Activated CD4-positive, alpha-beta memory T cell treated with anti-CD3 and anti-CD28 coated beads, Interleukin-2, amount 10 ng/mL, durations not matched to agents 7 days and 5 days (primary cell): ENCODE results near the gene PAK6. TPM values are rescaled to one million over a fixed set of nuclear protein-coding genes. Genes with fewer than 3 reads are reported as not detected.

Source experiments
- CTCF ChIA-PET: fragments of 350-600 bp; sonication (Branson Sonifier 250); formaldehyde crosslinking; loops from one replicate; lab custom pipeline; 2021; ENCODE audit warnings: antibody characterized with exemption, inconsistent platforms; lab: Charles Lee
- POLR2A ChIA-PET: fragments of 350-600 bp; sonication (Branson Sonifier 250); formaldehyde crosslinking; loops from one replicate; lab custom pipeline; 2021; ENCODE audit warnings: antibody characterized with exemption; lab: Charles Lee
- DNase-seq: peaks from one replicate; pipeline ENCODE4 v3.0.0-alpha.2; 2020
- H3K27ac Mint-ChIP-seq: one replicate; pipeline ENCODE4 v1.8.0; 2021; ENCODE audit warnings: mild to moderate bottlenecking, mixed read lengths
- H3K27me3 Mint-ChIP-seq: one replicate; pipeline ENCODE4 v1.8.0; 2021; ENCODE audit warnings: mixed read lengths
- H3K36me3 Mint-ChIP-seq: one replicate; pipeline ENCODE4 v1.8.0; 2021; ENCODE audit warnings: low read depth, mixed read lengths
- H3K4me1 Mint-ChIP-seq: one replicate; pipeline ENCODE4 v1.8.0; 2021; ENCODE audit warnings: mixed read lengths
- H3K4me3 Mint-ChIP-seq: one replicate; pipeline ENCODE4 v1.8.0; 2021; ENCODE audit warnings: mild to moderate bottlenecking, mixed read lengths
- H3K9me3 Mint-ChIP-seq: one replicate; pipeline ENCODE4 v1.8.0; 2021; ENCODE audit warnings: mixed read lengths
- total RNA-seq, 2 experiments: library from RNA; stranded (reverse); gene quantifications; one replicate each; pipeline ENCODE4 v1.2.3, GENCODE V29; 2021

PAK6 gene
- total RNA-seq, 2 experiments from 2014 or later: 0.20 to 0.65 TPM

DNA sequence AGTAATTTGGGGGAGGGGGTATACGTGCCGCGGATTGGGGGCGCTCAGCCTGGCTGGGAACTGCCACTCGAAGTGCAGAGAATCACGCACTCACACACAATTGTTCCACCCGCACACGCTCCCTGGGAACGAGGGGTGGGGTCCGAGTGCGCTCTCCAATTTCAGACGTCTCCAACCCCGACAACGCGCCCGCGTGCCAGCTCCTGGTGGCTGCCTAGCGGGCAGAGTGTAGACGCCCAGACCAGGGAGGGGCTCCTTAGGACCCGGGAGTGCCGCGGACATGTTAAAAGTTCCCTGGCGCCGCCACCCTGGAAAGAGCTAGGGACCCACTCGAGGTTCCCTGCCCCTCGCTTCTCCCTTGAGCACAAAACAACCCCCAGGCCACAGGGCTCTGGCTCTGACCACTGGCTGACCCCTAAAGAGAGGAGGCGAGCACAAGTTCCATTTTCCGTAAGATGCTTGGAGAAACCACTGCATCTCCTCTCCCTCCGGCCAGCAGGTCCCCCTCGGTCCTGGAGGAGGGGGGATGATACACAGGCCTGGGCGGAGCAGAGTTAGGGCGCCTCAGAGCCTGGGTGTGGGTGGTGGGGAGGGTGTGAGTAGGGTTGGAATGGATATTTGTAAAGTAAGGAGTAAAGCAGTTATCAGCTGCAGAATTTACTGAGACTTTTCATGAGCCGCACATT is 44.9 kb downstream of the PAK6 start:
- ChIA-PET POLR2A (interaction anchor here (0.6 to 1.5 kb wide), 5 partner anchors 8 to 185 kb away, joined by 3 to 6 read pairs (median 3); partner anchors contain the start of gene PLCB2), CTCF (interaction anchor here (0.7 to 2.2 kb wide), 5 partner anchors 10 to 54 kb away, joined by 4 to 10 read pairs (median 5); partner anchors contain the start of genes INAFM2 and PLCB2)
- no peaks in the 10 kb centered on the region for H3K4me1 Mint-ChIP-seq
- H3K9me3 Mint-ChIP-seq: no peaks in the 10 kb centered on the region
- no peak overlapping the region for H3K4me3 Mint-ChIP-seq
- DNase-seq: no peak
- H3K36me3 Mint-ChIP-seq: peaks cover 4% of the 10 kb centered on the region
- H3K27ac Mint-ChIP-seq: no peak overlapping the region
- H3K27me3 Mint-ChIP-seq: peaks cover 32% of the 10 kb centered on the region

DNA sequence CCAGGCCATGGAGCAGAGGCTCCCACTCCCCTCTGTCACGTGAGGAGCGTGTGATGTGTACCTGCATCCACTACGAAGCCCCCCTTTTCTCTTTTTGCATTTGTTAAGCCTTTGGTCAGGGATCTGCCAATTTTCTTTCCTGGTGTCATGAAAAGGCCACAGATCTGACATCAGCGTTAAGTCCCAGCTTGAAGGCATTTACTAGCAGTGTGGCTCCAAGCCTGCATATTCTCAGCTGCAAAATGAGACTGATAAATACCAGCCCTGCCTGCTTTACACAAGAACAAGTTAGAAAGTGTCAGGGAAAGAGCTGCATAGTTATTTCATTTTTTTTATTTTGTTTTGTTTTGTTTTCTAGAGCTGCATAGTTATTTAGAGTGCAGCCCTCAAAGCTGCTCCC is 46.3 kb downstream of the PAK6 start:
- CTCF ChIA-PET: interaction anchor here (0.7 to 7.0 kb wide), 4 partner anchors 10 to 59 kb away, joined by 3 to 52 read pairs (median 4); partner anchors contain the start of gene PLCB2
- H3K4me3 Mint-ChIP-seq: no peak overlapping the region
- no peak overlapping the region for H3K27ac Mint-ChIP-seq

DNA sequence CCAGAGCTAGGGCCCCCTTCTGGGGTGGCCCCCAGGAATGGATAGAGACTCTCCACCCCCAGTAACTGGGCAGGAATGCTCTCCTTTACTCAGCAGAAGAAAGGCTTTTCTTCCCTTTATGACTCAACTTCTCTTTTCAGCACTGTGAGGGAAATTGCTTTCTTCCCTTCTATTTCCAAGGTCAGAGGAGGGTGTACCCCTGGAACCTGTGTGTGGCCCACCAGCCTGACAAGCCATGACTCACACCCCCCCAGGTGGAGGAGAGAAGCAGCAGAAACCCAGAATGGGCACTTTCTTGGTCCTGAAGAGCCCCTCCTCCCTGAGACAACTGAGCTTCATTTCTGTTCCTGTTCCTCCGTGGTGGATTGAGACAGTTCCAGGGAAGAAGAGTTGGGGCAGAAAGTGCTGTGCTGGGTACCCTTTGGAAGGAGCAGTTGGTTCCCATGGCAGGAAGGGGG is 46.7 kb downstream of the PAK6 start:
- Mint-ChIP-seq H3K27ac (no peak overlapping the region), H3K36me3 (peaks cover 15% of the 10 kb centered on the region), H3K9me3 (no peaks in the 10 kb centered on the region), H3K27me3 (peaks cover 20% of the 10 kb centered on the region), H3K4me1 (no peaks in the 10 kb centered on the region), H3K4me3 (no peak overlapping the region)
- DNase-seq: no peak
- CTCF ChIA-PET: interaction anchor here (0.7 to 7.0 kb wide), 4 partner anchors 11 to 59 kb away, joined by 3 to 52 read pairs (median 4); partner anchors contain the start of gene PLCB2
- POLR2A ChIA-PET: interaction anchor here (1.3 to 2.5 kb wide), 5 partner anchors 22 to 52 kb away, joined by 3 to 6 read pairs (median 4); partner anchors contain the start of gene PLCB2

More for the DNA sequence above, 46.3 kb downstream of the PAK6 start:
- DNase-seq: no peak
- Mint-ChIP-seq H3K9me3 (no peaks in the 10 kb centered on the region), H3K27me3 (peaks cover 24% of the 10 kb centered on the region), H3K36me3 (peaks cover 12% of the 10 kb centered on the region), H3K4me1 (no peaks in the 10 kb centered on the region)
- POLR2A ChIA-PET: interaction anchor here (1.3 to 1.4 kb wide), 4 partner anchors 23 to 53 kb away, joined by 3 to 6 read pairs (median 4); partner anchors contain the start of gene PLCB2

DNA sequence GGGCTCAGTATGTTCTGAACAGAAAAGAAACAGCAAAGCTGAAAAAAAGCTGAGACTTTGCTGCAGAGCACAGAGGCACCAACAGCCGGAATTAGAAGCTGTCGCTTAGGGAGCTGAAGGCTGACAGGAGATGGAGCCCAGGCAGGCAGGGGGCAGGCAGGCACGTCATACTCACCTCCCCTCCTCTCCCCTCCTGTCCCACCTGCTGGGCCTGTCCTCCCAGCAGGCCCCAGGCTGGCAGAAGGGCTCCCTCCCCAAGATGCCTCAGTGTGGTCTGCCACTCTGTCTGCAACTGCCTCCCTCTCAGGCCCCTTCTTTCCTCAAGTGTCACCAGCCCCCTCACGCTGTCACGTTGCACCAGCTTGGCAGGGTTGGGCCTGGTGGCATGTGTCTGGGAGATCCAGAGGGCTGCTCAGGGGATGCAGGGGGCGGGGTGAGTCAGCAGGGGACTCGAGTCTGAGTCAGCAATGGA is 47.2 kb downstream of the PAK6 start:
- H3K9me3 Mint-ChIP-seq: no peaks in the 10 kb centered on the region
- POLR2A ChIA-PET: interaction anchor here (1.3 to 2.5 kb wide), 3 partner anchors 21 to 52 kb away, joined by 3 to 5 read pairs (median 4); partner anchors contain the start of gene PLCB2
- peaks cover 14% of the 10 kb centered on the region for H3K27me3 Mint-ChIP-seq
- H3K4me3 Mint-ChIP-seq: no peak overlapping the region
- CTCF ChIA-PET: interaction anchor here (1.2 to 7.0 kb wide), 3 partner anchors 11 to 52 kb away, joined by 4 to 52 read pairs (median 5); partner anchors contain the start of gene PLCB2
- no peak for DNase-seq
- H3K36me3 Mint-ChIP-seq: peaks cover 15% of the 10 kb centered on the region
- H3K4me1 Mint-ChIP-seq: no peaks in the 10 kb centered on the region
- H3K27ac Mint-ChIP-seq: no peak overlapping the region

DNA sequence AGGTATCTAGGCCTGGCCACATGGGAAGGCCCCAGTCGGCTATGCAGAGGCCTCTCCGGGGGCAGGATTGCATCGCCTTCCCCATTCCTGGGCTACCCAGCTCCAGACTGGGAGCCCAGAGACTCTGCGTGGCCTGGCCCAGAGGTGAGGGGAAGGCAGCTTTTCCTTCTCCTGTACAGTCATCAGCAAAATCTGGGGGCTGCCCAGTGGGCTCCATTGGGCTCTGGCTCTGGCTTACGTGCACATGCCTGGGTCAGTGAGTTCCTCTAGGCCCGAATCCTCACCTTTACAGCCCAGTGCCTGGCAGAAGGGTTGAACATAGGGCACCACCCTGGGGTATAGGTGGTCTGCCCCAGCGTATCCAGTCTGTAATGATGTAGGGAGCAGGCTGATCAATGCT is 47.9 kb downstream of the PAK6 start:
- ChIA-PET CTCF (interaction anchor here (1.1 to 7.0 kb wide), 2 partner anchors 8 to 22 kb away, joined by 4 to 52 read pairs; partner anchors contain the start of gene PLCB2), POLR2A (interaction anchor here (2.5 kb wide), 1 partner anchor 21 kb away, joined by 5 read pairs; the partner anchor contains the start of gene PLCB2)
- DNase-seq: no peak
- no peak overlapping the region for H3K4me3 Mint-ChIP-seq
- H3K27ac Mint-ChIP-seq: no peak overlapping the region
- peaks cover 11% of the 10 kb centered on the region for H3K27me3 Mint-ChIP-seq
- no peaks in the 10 kb centered on the region for H3K4me1 Mint-ChIP-seq
- H3K36me3 Mint-ChIP-seq: peaks cover 15% of the 10 kb centered on the region
- no peaks in the 10 kb centered on the region for H3K9me3 Mint-ChIP-seq

DNA sequence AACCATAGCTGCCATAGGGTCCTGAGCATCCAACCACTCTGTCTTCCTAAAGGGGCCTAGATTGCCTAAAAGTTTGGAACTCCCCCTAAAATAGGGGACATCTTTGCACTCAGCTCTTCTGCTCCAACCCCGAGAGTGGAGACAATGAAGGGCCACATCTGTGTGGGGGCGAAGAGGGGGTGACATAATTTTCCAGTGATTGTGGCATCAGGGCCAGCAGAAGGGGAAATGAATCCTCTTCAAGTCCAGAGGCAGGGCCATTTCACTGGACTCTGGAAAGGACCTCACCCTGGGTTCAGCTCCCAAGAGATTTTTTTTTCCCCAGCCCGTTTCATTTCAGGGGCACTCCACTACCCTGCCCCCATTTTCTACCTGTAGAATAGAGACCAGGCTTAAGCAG is 48.6 kb downstream of the PAK6 start:
- Mint-ChIP-seq H3K9me3 (no peaks in the 10 kb centered on the region), H3K4me3 (no peak overlapping the region), H3K27ac (no peak overlapping the region), H3K36me3 (peaks cover 15% of the 10 kb centered on the region), H3K27me3 (peaks cover 11% of the 10 kb centered on the region), H3K4me1 (no peaks in the 10 kb centered on the region)
- POLR2A ChIA-PET: interaction anchor here (1.0 to 2.5 kb wide), 2 partner anchors 13 to 20 kb away, joined by 3 to 5 read pairs; partner anchors contain the start of gene PLCB2
- no peak for DNase-seq
- CTCF ChIA-PET: interaction anchor here (1.1 to 7.0 kb wide), 2 partner anchors 8 to 21 kb away, joined by 4 to 52 read pairs; partner anchors contain the start of gene PLCB2

DNA sequence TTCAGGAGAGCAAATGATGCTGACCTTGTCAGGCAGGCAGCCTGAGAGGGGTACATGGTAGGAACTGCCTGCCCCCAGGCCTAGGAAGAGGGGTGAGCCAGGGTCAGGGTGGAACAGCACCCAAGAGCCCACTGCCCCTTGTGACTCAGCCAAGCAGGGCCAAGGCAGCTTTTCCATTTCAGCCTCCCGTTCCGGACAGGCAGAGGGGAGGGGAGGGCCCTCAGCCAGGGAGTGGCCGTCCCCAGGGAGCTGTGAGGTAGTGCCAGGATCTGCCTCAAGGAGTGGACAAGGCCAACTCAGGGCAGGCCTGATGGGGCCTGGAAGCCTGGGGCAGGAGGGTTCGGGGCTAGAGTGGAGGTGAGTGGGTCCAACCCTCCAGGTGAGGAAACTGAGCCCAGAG is 49.1 kb downstream of the PAK6 start:
- Mint-ChIP-seq H3K27me3 (peaks cover 11% of the 10 kb centered on the region), H3K9me3 (no peaks in the 10 kb centered on the region), H3K4me3 (no peak overlapping the region), H3K27ac (no peak overlapping the region), H3K36me3 (peaks cover 15% of the 10 kb centered on the region), H3K4me1 (no peaks in the 10 kb centered on the region)
- no peak for DNase-seq
- CTCF ChIA-PET: interaction anchor here (0.6 to 7.0 kb wide), 4 partner anchors 9 to 67 kb away, joined by 3 to 52 read pairs (median 5); partner anchors contain the start of gene PLCB2
- POLR2A ChIA-PET: interaction anchor here (1.0 to 2.5 kb wide), 2 partner anchors 13 to 19 kb away, joined by 3 to 5 read pairs; partner anchors contain the start of gene PLCB2

DNA sequence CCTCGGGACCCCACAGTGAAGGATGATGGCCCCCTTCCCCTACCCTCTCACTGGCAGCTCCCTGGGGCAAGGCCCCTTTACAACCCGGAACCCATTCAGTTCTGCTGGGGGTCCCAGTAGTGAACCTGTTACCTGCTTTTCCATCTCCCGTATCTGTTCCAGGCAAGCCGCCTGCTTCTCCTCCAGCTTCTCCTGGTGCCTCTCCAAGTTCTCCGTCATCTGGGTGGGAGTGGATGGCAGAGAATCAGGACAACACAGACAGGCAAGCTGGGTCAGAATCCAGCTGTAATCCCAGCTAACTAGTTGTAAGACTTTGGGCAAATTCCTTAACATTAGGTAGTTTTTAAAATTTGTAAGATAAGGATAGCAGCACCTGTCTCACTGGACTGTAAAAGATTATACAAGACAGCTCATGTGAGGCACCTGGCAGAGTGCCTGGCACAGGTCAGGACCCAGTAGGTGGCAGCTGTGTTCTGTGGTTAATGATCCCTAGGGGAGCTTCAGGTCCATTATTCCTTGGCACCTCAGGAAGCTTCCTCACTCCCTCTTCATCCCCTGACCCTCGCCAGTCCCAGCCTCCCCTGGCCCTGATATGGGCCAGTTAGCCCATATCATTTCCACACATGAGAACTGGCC is 50.4 kb downstream of the PAK6 start:
- no peak for DNase-seq
- ChIA-PET CTCF (interaction anchor here (1.8 to 7.0 kb wide), 3 partner anchors 10 to 49 kb away, joined by 6 to 52 read pairs (median 13); partner anchors contain the start of gene PLCB2), POLR2A (interaction anchor here (1.0 to 4.1 kb wide), 3 partner anchors 10 to 20 kb away, joined by 3 to 28 read pairs (median 3); partner anchors contain the start of gene PLCB2)
- peaks cover 2% of the 10 kb centered on the region for H3K27me3 Mint-ChIP-seq
- H3K4me1 Mint-ChIP-seq: no peaks in the 10 kb centered on the region
- no peaks in the 10 kb centered on the region for H3K9me3 Mint-ChIP-seq
- H3K36me3 Mint-ChIP-seq: peaks cover 17% of the 10 kb centered on the region
- no peak overlapping the region for H3K27ac Mint-ChIP-seq
- no peak overlapping the region for H3K4me3 Mint-ChIP-seq

DNA sequence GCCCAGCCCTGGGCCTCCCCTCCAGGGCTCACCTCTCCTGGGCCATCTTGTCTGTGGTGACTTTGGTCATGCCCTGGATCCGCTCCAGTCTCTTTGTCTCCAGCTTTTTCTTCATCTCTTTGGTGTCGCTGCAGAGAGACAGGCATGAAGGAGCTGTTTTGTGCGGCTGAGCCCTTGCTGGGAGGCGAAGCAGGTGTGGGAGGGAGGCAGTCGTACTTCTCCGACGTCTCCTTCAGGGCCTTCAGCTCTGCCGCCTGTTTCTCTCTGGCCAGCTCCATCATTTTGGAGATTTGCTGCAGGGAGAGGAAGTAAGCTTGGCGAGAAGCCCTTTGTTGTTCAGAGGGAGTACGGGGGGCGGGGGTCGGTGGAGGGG is 51.7 kb downstream of the PAK6 start:
- ChIA-PET CTCF (interaction anchor here (2.5 to 7.0 kb wide), 2 partner anchors 11 to 18 kb away, joined by 13 to 52 read pairs; partner anchors contain the start of gene PLCB2), POLR2A (interaction anchor here (1.5 to 4.1 kb wide), 2 partner anchors 17 to 19 kb away, joined by 3 to 28 read pairs; partner anchors contain the start of gene PLCB2)
- H3K9me3 Mint-ChIP-seq: no peaks in the 10 kb centered on the region

DNA sequence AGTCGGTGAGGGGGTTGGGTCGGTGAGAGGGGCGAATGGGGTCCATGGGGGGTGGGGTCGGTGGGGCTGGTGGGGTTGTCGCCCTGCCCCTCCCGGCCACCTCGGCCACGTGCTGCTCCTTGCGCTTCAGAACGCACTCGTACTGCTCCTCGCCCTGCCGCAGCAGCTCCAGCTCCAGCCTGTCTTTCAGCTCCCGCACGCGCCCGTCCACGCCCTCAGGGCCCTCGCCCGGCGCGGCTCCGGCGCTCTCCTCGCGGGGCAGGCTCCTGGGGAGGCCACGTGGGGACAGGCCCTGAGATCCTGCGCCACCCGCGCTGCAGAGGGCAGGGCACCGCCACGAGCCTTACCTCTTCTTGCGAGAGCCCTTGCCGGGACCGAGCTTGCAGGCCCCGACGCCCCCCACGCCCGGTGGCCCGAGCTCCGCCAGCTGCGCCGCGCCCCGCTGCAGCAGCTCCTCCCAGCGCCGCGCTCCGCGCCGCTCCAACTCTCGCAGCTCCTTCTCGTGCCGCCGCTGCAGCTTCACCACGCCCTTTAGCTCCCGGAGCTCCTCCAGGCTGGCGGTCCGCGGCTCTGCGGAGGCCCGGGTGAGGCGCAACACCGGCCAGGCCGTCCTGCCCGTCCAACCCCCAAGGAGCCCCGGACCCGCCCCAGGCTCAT is 52.2 kb downstream of the PAK6 start:
- POLR2A ChIA-PET: interaction anchor here (1.3 to 4.1 kb wide), 2 partner anchors 7 to 17 kb away, joined by 3 to 28 read pairs; partner anchors contain the start of gene PLCB2
- no peak overlapping the region for H3K27ac Mint-ChIP-seq

More for the DNA sequence above, 51.7 kb downstream of the PAK6 start:
- H3K4me3 Mint-ChIP-seq: no peak overlapping the region
- DNase-seq: no peak
- H3K36me3 Mint-ChIP-seq: peaks cover 18% of the 10 kb centered on the region
- H3K27ac Mint-ChIP-seq: no peak overlapping the region
- H3K4me1 Mint-ChIP-seq: no peaks in the 10 kb centered on the region
- no peaks in the 10 kb centered on the region for H3K27me3 Mint-ChIP-seq

DNA sequence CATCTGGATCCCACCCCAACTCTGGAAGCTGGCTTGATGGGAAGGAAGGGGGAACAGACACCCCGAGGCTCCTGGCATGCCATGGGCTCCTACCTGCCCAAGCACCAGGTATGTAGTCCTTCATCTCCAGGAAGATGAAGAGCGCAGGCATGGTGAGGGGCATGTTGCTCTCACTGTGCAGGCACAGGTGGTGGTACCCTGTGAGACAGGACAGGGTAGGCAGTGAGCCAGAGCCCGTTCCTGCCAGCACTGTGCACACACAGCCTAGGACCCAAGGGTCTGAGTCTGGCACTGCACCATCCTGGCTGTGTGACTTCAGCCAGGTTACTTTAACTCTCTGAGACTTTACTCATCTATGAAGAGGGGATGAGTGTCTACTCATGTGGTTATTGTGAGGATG is 53.4 kb downstream of the PAK6 start:
- Mint-ChIP-seq H3K27me3 (no peaks in the 10 kb centered on the region), H3K9me3 (no peaks in the 10 kb centered on the region), H3K4me3 (no peak overlapping the region), H3K4me1 (no peaks in the 10 kb centered on the region), H3K36me3 (peaks cover 23% of the 10 kb centered on the region), H3K27ac (no peak overlapping the region)
- no peak for DNase-seq
- CTCF ChIA-PET: no interaction called here
- POLR2A ChIA-PET: interaction anchor here (1.3 to 4.1 kb wide), 4 partner anchors 9 to 16 kb away, joined by 3 to 28 read pairs (median 3); partner anchors contain the start of gene PLCB2

More for the DNA sequence above, 52.2 kb downstream of the PAK6 start:
- H3K4me3 Mint-ChIP-seq: no peak overlapping the region
- DNase-seq: no peak
- H3K9me3 Mint-ChIP-seq: no peaks in the 10 kb centered on the region
- no peaks in the 10 kb centered on the region for H3K4me1 Mint-ChIP-seq
- no peaks in the 10 kb centered on the region for H3K27me3 Mint-ChIP-seq
- CTCF ChIA-PET: interaction anchor here (2.5 to 7.0 kb wide), 2 partner anchors 12 to 18 kb away, joined by 13 to 52 read pairs; partner anchors contain the start of gene PLCB2
- H3K36me3 Mint-ChIP-seq: peaks cover 15% of the 10 kb centered on the region
